NCI-H2227 (cell line): ENCODE results near the gene EDA2R.

ENCODE experiments used
- DNase-seq: peaks from one replicate; lab custom pipeline; 2025; ENCODE audit not compliant: unreplicated experiment; lab: John Stamatoyannopoulos, UW

Gene EDA2R

GRCh38 chrX:66638591-66639500, at the start of gene EDA2R:
EDA2R (minus strand) TSS chrX:66639078; CDS start chrX:66616020, 23,058 bp downstream.
- no peak for DNase-seq

GRCh38 chrX:66684196-66684595, 45.3 kb upstream of the EDA2R start:
- no peak for DNase-seq

DNA sequence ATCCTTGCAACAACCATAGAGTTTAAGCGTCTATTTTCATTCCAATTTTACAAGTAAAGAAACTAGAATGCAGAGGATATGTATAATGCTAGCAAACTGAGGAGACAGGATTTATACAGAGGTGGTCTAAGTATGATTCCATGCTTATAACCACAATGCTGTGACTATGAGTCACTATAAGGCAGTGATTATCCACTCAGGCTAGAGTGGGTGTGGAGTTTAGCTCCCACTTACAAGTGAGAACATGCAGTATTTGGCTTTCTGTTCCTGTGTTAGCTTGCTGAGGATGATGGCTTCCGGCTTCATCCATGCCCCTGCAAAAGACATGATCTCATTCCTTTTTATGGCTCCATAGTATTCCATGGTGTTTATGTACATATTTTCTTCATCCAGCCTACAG, 41.6 kb upstream of the EDA2R start:
- no peak for DNase-seq

GRCh38 chrX:66677430-66677829, 38.6 kb upstream of the EDA2R start:
- DNase-seq = no peak

- no peak for DNase-seq
Measured at GRCh38 chrX:66676990-66677389, 38.1 kb upstream of the EDA2R start.

- DNase-seq = no peak
Measured at GRCh38 chrX:66676413-66676812, 37.5 kb upstream of the EDA2R start.

GRCh38 chrX:66675541-66675940, 36.7 kb upstream of the EDA2R start:
- DNase-seq = no peak

- DNase-seq = no peak
Measured at GRCh38 chrX:66674506-66674905, 35.6 kb upstream of the EDA2R start.

- DNase-seq = no peak
Measured at GRCh38 chrX:66672106-66672505, 33.2 kb upstream of the EDA2R start.

DNA sequence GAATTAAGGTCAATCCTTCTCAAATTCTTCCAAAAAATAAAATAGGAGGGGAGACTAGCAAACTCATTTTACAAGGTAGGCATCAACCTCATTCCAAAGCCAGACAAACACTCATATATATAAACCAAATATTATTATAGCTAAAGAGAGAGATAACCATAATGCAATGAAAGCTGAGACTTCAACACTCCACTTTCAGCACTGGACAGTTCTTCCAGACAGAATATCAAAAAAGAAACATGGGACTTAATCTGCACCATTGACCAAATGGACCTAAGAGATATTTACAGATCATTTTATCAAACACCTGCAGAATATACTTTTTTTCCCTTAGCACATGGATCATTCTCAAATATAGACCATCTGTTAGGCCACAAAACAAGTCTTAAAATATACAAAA, 15.5 kb upstream of the EDA2R start:
- DNase-seq = no peak

DNA sequence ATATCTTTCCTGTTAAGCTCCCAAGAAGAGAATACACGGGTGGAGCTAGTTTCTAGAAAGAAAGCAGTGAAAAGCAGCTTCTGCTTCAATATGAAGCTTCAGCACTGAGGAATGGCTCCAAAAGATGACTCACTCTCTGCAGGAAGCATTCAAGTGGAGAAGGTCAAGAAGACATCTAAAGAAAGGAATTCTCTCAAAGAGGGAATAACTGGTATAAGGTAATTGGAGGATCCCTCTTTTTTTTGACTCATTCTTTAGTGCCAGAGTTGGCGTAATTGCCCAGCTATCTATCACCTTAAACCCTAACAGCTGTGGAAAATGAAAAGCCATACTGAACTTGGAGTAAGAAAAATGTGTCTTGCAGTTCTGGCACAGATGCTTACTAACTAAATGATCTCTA, 3.5 kb downstream of the EDA2R start:
- no peak for DNase-seq

GRCh38 chrX:66634272-66634671, 4.6 kb downstream of the EDA2R start:
- DNase-seq = no peak

DNA sequence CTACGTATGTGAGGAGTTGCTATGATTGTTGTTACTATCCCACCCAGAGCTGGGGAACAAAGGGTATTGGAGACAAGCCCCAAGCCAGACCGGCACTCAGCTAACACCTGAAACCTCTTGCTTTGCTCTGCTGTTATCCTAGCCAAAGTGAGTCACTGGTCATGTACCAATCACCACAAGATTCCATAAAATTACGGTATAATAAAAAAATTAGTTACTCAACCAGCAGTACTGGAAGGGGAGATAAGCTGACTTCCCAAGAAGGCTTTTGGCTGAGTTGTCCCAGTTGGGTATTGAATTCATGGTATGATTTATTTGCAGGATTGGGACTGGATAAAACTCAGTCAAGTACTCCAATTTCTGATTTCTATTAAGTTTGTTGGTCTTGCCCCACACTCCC, 5.3 kb downstream of the EDA2R start:
- DNase-seq = no peak

- no peak for DNase-seq
Measured at GRCh38 chrX:66632981-66633380, 5.9 kb downstream of the EDA2R start.

DNA sequence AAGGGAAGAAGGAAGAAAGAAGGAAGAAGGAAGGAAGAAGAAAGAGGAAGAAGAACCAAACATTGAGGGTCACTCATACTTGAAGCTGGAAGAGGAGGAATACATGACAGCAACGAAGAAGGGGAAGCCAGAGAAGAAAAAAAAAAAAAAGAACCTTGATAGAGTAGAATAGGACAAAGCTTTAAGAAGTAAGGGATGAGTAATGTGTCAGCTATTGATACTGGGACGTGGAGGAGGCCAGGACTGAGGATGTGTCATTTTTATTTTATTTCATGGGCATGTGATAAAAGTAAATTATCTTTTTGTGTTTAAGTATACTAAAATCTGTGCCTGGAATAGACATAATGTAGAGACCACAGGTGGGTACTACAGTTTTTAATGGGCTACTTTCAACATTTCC, 6.4 kb downstream of the EDA2R start:
- no peak for DNase-seq

GRCh38 chrX:66625525-66625924, 13.4 kb downstream of the EDA2R start:
- no peak for DNase-seq

- DNase-seq = no peak
Measured at GRCh38 chrX:66622209-66622608, 16.7 kb downstream of the EDA2R start.

DNA sequence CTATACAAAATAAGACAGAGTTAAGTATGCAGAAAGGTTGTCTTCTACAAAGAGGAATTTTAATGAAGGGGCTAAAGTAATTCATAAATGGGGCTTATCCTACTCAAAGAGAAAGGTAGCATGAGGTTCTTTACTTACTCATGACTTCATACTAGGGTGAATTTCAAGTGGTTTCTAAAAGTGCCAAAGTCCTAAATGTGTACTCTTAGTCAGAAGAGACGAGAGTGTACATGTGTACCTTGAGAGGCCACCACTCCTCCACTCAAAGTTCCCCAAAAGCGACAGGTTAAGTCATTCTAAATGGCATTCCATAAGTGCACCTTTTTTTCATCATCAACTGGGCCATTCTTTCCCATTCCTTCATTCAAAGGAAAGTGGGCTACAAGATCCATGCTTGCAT, 21.9 kb downstream of the EDA2R start:
- no peak for DNase-seq

DNA sequence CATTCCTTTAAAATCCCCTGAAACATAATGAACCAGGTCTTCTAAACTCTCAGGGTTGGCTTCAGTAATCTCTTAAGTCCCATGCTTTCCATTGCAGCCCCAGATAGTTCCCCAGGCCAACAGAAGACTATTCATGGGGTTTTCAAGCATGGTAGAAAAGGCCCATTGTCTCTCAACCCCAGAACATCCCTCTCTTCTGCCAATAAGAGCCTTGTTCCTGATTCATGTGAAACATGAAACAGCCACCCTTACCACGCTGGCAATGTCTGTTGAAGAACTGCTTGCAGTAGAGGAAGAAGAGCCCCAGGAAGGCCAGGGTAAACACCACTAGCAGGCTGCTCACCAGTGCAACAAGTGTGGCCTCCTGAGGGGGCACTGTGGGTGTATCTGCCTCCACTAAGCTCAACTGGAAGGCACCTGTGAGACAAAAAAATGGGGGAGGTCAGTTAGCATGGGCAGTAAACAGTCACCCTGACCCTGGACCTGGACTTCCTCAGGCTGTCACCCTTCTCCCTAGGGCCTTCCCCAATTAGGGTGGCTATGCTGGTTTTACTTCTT, 36.4 kb downstream of the EDA2R start:
- no peak for DNase-seq

DNA sequence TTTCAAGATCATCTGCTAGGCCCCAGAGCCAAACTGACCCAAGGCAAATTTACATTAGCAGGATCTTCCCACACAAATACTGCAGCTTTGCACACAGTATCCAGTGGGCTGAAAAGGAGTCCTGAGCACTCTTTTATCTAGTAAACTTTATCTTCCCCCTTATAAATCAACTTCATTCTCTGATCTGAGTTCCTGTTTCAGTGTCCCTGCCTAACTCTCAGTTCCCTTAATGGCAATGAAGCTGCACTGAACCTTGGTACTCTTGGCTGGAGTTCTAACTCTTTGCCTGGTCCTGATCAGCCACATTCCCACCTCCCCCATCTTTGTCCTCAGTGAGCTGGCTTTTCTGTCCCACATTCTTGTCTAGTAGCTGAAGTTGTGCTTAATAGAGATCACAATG, 37.4 kb downstream of the EDA2R start:
- DNase-seq = no peak

DNA sequence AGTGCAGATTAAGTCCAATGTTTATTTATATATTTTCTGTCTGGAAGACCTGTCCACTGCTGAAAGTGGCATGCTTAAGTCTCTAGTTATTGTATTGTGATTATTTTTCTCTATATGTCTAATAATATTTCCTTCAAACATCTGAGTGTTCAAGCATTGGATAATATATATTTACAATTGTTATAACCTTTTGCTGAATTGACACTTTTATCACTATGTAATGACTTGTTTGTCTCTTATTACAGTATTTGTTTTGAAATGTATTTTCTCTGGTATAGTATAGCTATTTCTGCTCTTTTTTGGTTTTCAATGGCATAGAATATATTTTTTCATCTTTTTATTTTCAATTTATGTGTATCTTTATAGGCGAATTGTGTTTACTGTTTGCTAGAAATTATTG, 59.7 kb downstream of the EDA2R start:
- DNase-seq = no peak

GRCh38 chrX:66553973-66554372, 84.9 kb downstream of the EDA2R start:
- no peak for DNase-seq
